Spleen (tissue), 11 donors: Measurements from ENCODE around the gene MRPS5. TPM values are rescaled to one million over a fixed set of nuclear protein-coding genes. Genes with fewer than 3 reads are reported as not detected.
"Not testable (repeated sequence)": the region's sequence is repeated elsewhere in the genome, so short reads cannot be mapped to it uniquely, and the experiment has no call there.

ENCODE experiments used
- DNase-seq: peaks from one replicate; pipeline ENCODE4 v3.0.0-alpha.2; 2020
- H3K27ac ChIP-seq, 8 donors: fragments of 200-600 bp; sonication (generic) in 7 of 8; 1 replicate in 4 of 8; 2 replicates in 4 of 8; pipeline versions ENCODE4 v1.5.0 to v1.8.0; 2016 to 2021; ENCODE audit warnings: inconsistent platforms in 4 of 8, mild to moderate bottlenecking in 4 of 8, moderate library complexity in 1 of 8
- H3K27me3 ChIP-seq, 7 donors: fragments of 200-600 bp; sonication (generic) in 6 of 7; replicated peaks in 1 of 7; 1 replicate in 4 of 7; 2 replicates in 3 of 7; pipeline versions ENCODE4 v1.5.0 to v1.8.0; 2016 to 2021; ENCODE audit warnings: inconsistent platforms in 3 of 7, mild to moderate bottlenecking in 1 of 7
- H3K36me3 ChIP-seq, 6 donors: fragments of 200-600 bp; sonication (generic) in 5 of 6; 1 replicate in 4 of 6; 2 replicates in 2 of 6; pipeline versions ENCODE4 v1.5.0 to v1.8.0; 2016 to 2021; ENCODE audit warnings: inconsistent platforms in 2 of 6
- H3K4me1 ChIP-seq, 6 donors: fragments of 200-600 bp; sonication (generic) in 5 of 6; 1 replicate in 3 of 6; 2 replicates in 3 of 6; pipeline versions ENCODE4 v1.5.0 to v1.8.0; 2016 to 2021; ENCODE audit warnings: inconsistent platforms in 3 of 6
- H3K4me3 ChIP-seq, 8 donors: fragments of 200-600 bp; sonication (generic) in 7 of 8; 1 replicate in 4 of 8; 2 replicates in 4 of 8; pipeline versions ENCODE4 v1.5.0 to v1.8.0; 2016 to 2021; ENCODE audit warnings: inconsistent platforms in 4 of 8, mild to moderate bottlenecking in 4 of 8, moderate library complexity in 2 of 8
- H3K9me3 ChIP-seq, 8 donors: fragments of 200-600 bp; sonication (generic) in 7 of 8; 1 replicate in 4 of 8; 2 replicates in 4 of 8; pipeline versions ENCODE4 v1.5.0 to v1.8.0; 2016 to 2021; ENCODE audit warnings: inconsistent platforms in 4 of 8
- CTCF ChIP-seq, 11 experiments: fragments of 200-600 bp in 7 of 11; fragments of 450-650 bp in 4 of 11; sonication (generic) in 4 of 11; IDR thresholded peaks in 8 of 11; conservative IDR thresholded peaks in 3 of 11; 1 replicate in 7 of 11; 2 replicates in 4 of 11; pipeline versions ENCODE4 v1.4.0 to v1.8.0; 2016 to 2021; ENCODE audit warnings: antibody characterized with exemption in 11 of 11, inconsistent platforms in 4 of 11, mild to moderate bottlenecking in 1 of 11
- POLR2A ChIP-seq, 3 donors: fragments of 450-650 bp; IDR thresholded peaks; one replicate each; pipeline ENCODE4 v1.5.1; 2017; ENCODE audit warnings: antibody characterized with exemption in 3 of 3, mild to moderate bottlenecking in 1 of 3
- POLR2AphosphoS5 ChIP-seq, 3 donors: sonication (generic); formaldehyde crosslinking; IDR thresholded peaks; one replicate each; pipeline ENCODE4 v1.5.1; 2017; ENCODE audit warnings: antibody characterized with exemption in 3 of 3
- WGBS, 5 donors: extraction: QIAGEN DNeasy Blood & Tissue Kit in 3 of 5; methylation state at CpG; one replicate each; pipeline versions ENCODE4 v1.1.5 to v1.1.7; 2013 to 2018; 5-methylcytosine and 5-hydroxymethylcytosine counted together
- intact Hi-C: fragments of 100-400 bp; cut with DNase I; formaldehyde crosslinking; loops from one replicate; pipeline ENCODE4 v1.15.0; 2023; ENCODE audit warnings: low total_unique reads
- polyA plus RNA-seq, 3 donors: library from polyadenylated mRNA; stranded (reverse); fragments of 200-250 nt; gene quantifications; one replicate each; pipeline ENCODE4 v1.2.1, GENCODE V29; 2013
- total RNA-seq, 7 donors: library from RNA; depleted of rRNA in 3 of 7; stranded (reverse); fragments of >200 nt in 3 of 7; fragmentation: NEBNext Ultra II Directional in 4 of 7; extraction: Animal tissue kit (Norgen Biotek cat#: 25700) in 4 of 7; gene quantifications; one replicate each; pipeline versions ENCODE4 v1.1.0 to v1.2.1, GENCODE V29; 2016 to 2021
- donor health status: healthy with polysubstance abuse.
- donor health status: DM: no; HTN: no; CAD: no; lungs with moderate emphysema.
- donor health status: DM: no; HTN: no; CAD: no.
- donor health status: Bipolar disorder and iron deficiency.
- donor health status: healthy.
- donor health status: DM: no; HTN: no; CAD: no.
- donor health status: DM: yes; HTN: yes; CAD: no.

MRPS5 gene
- total and polyA plus RNA-seq, 10 donors: 37.5 to 92.2 (median 53.7) TPM

- Histone ChIP-seq H3K4me3 (no peak overlapping the region), H3K9me3 (no peaks in the 10 kb centered on the region), H3K27me3 (peaks cover 0 to 18% (median 0%) of the 10 kb centered on the region in 7 donors), H3K27ac (no peak overlapping the region), H3K4me1 (peaks cover 0 to 8% (median 0%) of the 10 kb centered on the region in 6 donors), H3K36me3 (no peaks in the 10 kb centered on the region)
- DNase-seq: no peak
- TF ChIP-seq CTCF (IDR thresholded peaks at IDR 0.05 in 8 of 11, conservative IDR thresholded peaks at IDR 0.05 in 3 of 11): no peak
- no peak for TF ChIP-seq POLR2A (IDR thresholded peaks at IDR 0.05)
- 70 to 100% (median 92%) methylated on average over 1 of the region's 1 CpG for WGBS, 5 donors
- intact Hi-C loops: no loop called here
Observed at GRCh38 chr2:95039363-95039762, 82.2 kb downstream of the MRPS5 start.

GRCh38 chr2:95038635-95039298 lies 82.8 kb downstream of the MRPS5 start:
- intact Hi-C loops: no loop called here
- no peak for DNase-seq
- Histone ChIP-seq H3K27me3 (peaks cover 0 to 21% (median 0%) of the 10 kb centered on the region in 7 donors), H3K9me3 (no peaks in the 10 kb centered on the region), H3K36me3 (no peaks in the 10 kb centered on the region), H3K27ac (no peak overlapping the region), H3K4me3 (no peak overlapping the region), H3K4me1 (peaks cover 0 to 8% (median 0%) of the 10 kb centered on the region in 6 donors)
- WGBS, 5 donors: 77 to 98% (median 92%) methylated on average over 4 of the region's 4 CpGs
- no peak for TF ChIP-seq CTCF (IDR thresholded peaks at IDR 0.05 in 8 of 11, conservative IDR thresholded peaks at IDR 0.05 in 3 of 11)
- TF ChIP-seq POLR2A (IDR thresholded peaks at IDR 0.05): no peak

GRCh38 chr2:95037841-95038585 lies 83.6 kb downstream of the MRPS5 start:
- DNase-seq, intact Hi-C loops, H3K27ac ChIP-seq, H3K4me1 ChIP-seq, H3K9me3 ChIP-seq, H3K4me3 ChIP-seq, H3K36me3 ChIP-seq: not testable (repeated sequence)
- H3K27me3 ChIP-seq: peaks cover 0 to 21% (median 0%) of the 10 kb centered on the region in 7 donors
- 77 to 92% (median 89%) methylated on average over 3 of the region's 3 CpGs for WGBS, 5 donors

GRCh38 chr2:95037384-95037839 lies 84.2 kb downstream of the MRPS5 start:
- H3K27ac ChIP-seq: no peak overlapping the region
- no peak for DNase-seq
- intact Hi-C loops: no loop called here
- H3K9me3 ChIP-seq: no peaks in the 10 kb centered on the region
- WGBS, 5 donors: 82 to 90% (median 85%) methylated on average over 2 of the region's 2 CpGs
- peaks cover 0 to 24% (median 0%) of the 10 kb centered on the region in 7 donors for H3K27me3 ChIP-seq
- TF ChIP-seq POLR2A (IDR thresholded peaks at IDR 0.05) (no peak), POLR2AphosphoS5 (IDR thresholded peaks at IDR 0.05) (no peak), CTCF (IDR thresholded peaks at IDR 0.05 in 8 of 11, conservative IDR thresholded peaks at IDR 0.05 in 3 of 11) (no peak)
- no peaks in the 10 kb centered on the region for H3K4me1 ChIP-seq
- H3K4me3 ChIP-seq: no peak overlapping the region
- H3K36me3 ChIP-seq: no peaks in the 10 kb centered on the region
